Gastroesophageal sphincter (tissue), 3 donors: ENCODE measurements around the gene CYP3A7.

Experiments used
- CTCF ChIP-seq, 4 experiments: fragments of 200-600 bp in 2 of 4; fragments of 450-650 bp in 2 of 4; sonication (generic) in 1 of 4; IDR thresholded peaks; one replicate each; pipeline ENCODE4 v1.5.1; 2017 to 2019; ENCODE audit warnings: antibody characterized with exemption in 4 of 4, mild to moderate bottlenecking in 2 of 4, moderate library complexity in 2 of 4
- EP300 ChIP-seq: sonication (generic); formaldehyde crosslinking; IDR thresholded peaks from one replicate; pipeline ENCODE4 v1.6.1; 2017; ENCODE audit warnings: antibody characterized with exemption, mild to moderate bottlenecking
- POLR2A ChIP-seq, 2 donors: fragments of 450-650 bp; IDR thresholded peaks; one replicate each; pipeline ENCODE4 v1.6.1; 2017; ENCODE audit warnings: antibody characterized with exemption in 2 of 2, mild to moderate bottlenecking in 2 of 2, moderate library complexity in 1 of 2
- POLR2AphosphoS5 ChIP-seq: sonication (generic); formaldehyde crosslinking; IDR thresholded peaks from one replicate; pipeline ENCODE4 v1.6.1; 2017; ENCODE audit warnings: antibody characterized with exemption

DNA sequence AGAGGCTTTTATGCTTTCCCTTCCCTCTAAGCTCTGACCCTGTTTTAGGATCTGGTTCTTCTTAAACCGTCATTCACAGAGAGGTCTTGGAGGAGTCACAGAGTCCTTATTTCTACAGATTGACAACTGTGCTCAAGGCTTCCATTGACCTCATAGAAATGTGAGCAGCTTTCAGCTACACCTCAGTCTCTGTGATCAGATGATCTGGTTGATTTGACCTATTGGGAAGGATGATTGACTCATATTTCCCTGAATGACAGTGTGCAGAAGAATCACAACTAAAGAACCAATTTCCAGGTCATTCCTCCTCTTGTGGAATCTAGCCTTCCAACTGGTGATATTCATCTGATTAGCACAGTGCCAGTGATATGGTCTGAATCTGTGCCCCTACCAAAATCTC is 45.6 kb upstream of the CYP3A7 start:
- TF ChIP-seq POLR2AphosphoS5: no peak
- TF ChIP-seq CTCF (IDR thresholded peaks at IDR 0.05): no peak
- TF ChIP-seq POLR2A (IDR thresholded peaks at IDR 0.05): no peak
- TF ChIP-seq EP300: no peak
